SK-N-SH treated with all-trans-retinoic acid at 6 μM for 48 hours (cell line): ENCODE measurements around the gene CLK2.
"Not testable (repeated sequence)": the region's sequence is repeated elsewhere in the genome, so short reads cannot be mapped to it uniquely, and the experiment has no call there.

Experiments used
- ATAC-seq: fragments of 200-7000 bp; cut with Tn5 transposase; 3 replicates; pipeline ENCODE4 v1.9.1; 2020; ENCODE audit warnings: mild to moderate bottlenecking, moderate library complexity
- ARNTL ChIP-seq: fragments of 450-650 bp; formaldehyde crosslinking; IDR thresholded peaks from 2 replicates; pipeline ENCODE4 v1.5.0; 2020; ENCODE audit warnings: low read depth, mild to moderate bottlenecking, moderate library complexity, borderline replicate concordance
- BACH2 ChIP-seq: fragments of 250-450 bp; sonication (Bioruptor Pico); IDR thresholded peaks from 2 replicates; pipeline ENCODE4 v1.9.0; 2021; ENCODE audit warnings: mild to moderate bottlenecking, borderline replicate concordance
- CREB5 ChIP-seq: fragments of 250-450 bp; sonication (Bioruptor Pico); IDR thresholded peaks from 2 replicates; pipeline ENCODE4 v1.5.1; 2020; ENCODE audit warnings: low read depth, mild to moderate bottlenecking, moderate library complexity
- CSDC2 ChIP-seq: fragments of 250-450 bp; sonication (Bioruptor Pico); IDR thresholded peaks from 2 replicates; pipeline ENCODE4 v1.5.0; 2020; ENCODE audit warnings: mild to moderate bottlenecking, moderate library complexity
- CSRNP3 ChIP-seq: fragments of 250-450 bp; sonication (Bioruptor Pico); IDR thresholded peaks from 2 replicates; pipeline ENCODE4 v1.5.1; 2021; ENCODE audit warnings: mild to moderate bottlenecking, moderate library complexity
- ESRRG ChIP-seq: fragments of 250-450 bp; sonication (Bioruptor Pico); IDR thresholded peaks from 2 replicates; pipeline ENCODE4 v1.6.1; 2021; ENCODE audit warnings: mild to moderate bottlenecking
- GLIS3 ChIP-seq: fragments of 250-450 bp; sonication (Bioruptor Pico); IDR thresholded peaks from 2 replicates; pipeline ENCODE4 v1.5.0; 2020; ENCODE audit warnings: mild to moderate bottlenecking, moderate library complexity
- ISL1 ChIP-seq: fragments of 250-450 bp; sonication (Bioruptor Pico); IDR thresholded peaks from 2 replicates; pipeline ENCODE4 v2.1.2; 2022; ENCODE audit warnings: mild to moderate bottlenecking, moderate library complexity
- OSR1 ChIP-seq: fragments of 250-450 bp; sonication (Bioruptor Pico); IDR thresholded peaks from 2 replicates; pipeline ENCODE4 v1.8.0; 2022; ENCODE audit warnings: moderate library complexity, mild to moderate bottlenecking, inconsistent platforms
- PATZ1 ChIP-seq: fragments of 250-450 bp; sonication (Bioruptor Pico); IDR thresholded peaks from 2 replicates; pipeline ENCODE4 v1.8.0; 2020; ENCODE audit warnings: mild to moderate bottlenecking, moderate library complexity, borderline replicate concordance
- POU6F1 ChIP-seq: fragments of 250-450 bp; sonication (Bioruptor Pico); IDR thresholded peaks from 2 replicates; pipeline ENCODE4 v1.8.0; 2021; ENCODE audit warnings: low read depth, mild to moderate bottlenecking, moderate library complexity, borderline replicate concordance
- PPARA ChIP-seq: fragments of 250-450 bp; sonication (Bioruptor Pico); IDR thresholded peaks from 2 replicates; pipeline ENCODE4 v1.5.0; 2020; ENCODE audit warnings: mild to moderate bottlenecking, borderline replicate concordance
- RARB ChIP-seq: fragments of 250-450 bp; sonication (Bioruptor Pico); IDR thresholded peaks from 2 replicates; pipeline ENCODE4 v1.8.0; 2021; ENCODE audit warnings: mild to moderate bottlenecking, moderate library complexity
- SNAI2 ChIP-seq: fragments of 250-450 bp; sonication (Bioruptor Pico); IDR thresholded peaks from 2 replicates; pipeline ENCODE4 v1.5.0; 2020; ENCODE audit warnings: mild to moderate bottlenecking, moderate library complexity
- TCF4 ChIP-seq: fragments of 250-450 bp; sonication (Bioruptor Pico); IDR thresholded peaks from 2 replicates; pipeline ENCODE4 v1.8.0; 2021; ENCODE audit warnings: mild to moderate bottlenecking, moderate library complexity, borderline replicate concordance
- TOX ChIP-seq: fragments of 250-450 bp; sonication (Bioruptor Pico); IDR thresholded peaks from 2 replicates; pipeline ENCODE4 v1.8.0; 2021; ENCODE audit warnings: mild to moderate bottlenecking, moderate library complexity, borderline replicate concordance
- TSHZ2 ChIP-seq: fragments of 250-450 bp; sonication (Bioruptor Pico); IDR thresholded peaks from 2 replicates; pipeline ENCODE4 v1.5.0; 2020; ENCODE audit warnings: mild to moderate bottlenecking, moderate library complexity
- ZC3H10 ChIP-seq: fragments of 250-450 bp; sonication (Bioruptor Pico); IDR thresholded peaks from 2 replicates; pipeline ENCODE4 v1.5.1; 2021; ENCODE audit warnings: mild to moderate bottlenecking, moderate library complexity
- ZFP3 ChIP-seq: fragments of 250-450 bp; sonication (Bioruptor Pico); IDR thresholded peaks from 2 replicates; pipeline ENCODE4 v1.5.0; 2020; ENCODE audit warnings: mild to moderate bottlenecking, moderate library complexity
- ZNF565 ChIP-seq: fragments of 450-650 bp; formaldehyde crosslinking; conservative IDR thresholded peaks from 2 replicates; pipeline ENCODE4 v1.5.0; 2020; ENCODE audit warnings: low read depth, mild to moderate bottlenecking, moderate library complexity
- ZNF70 ChIP-seq: fragments of 450-650 bp; formaldehyde crosslinking; IDR thresholded peaks from 2 replicates; pipeline ENCODE4 v1.5.0; 2020; ENCODE audit warnings: mild to moderate bottlenecking, moderate library complexity
- ZNF8 ChIP-seq: fragments of 450-650 bp; formaldehyde crosslinking; IDR thresholded peaks from 2 replicates; pipeline ENCODE4 v1.5.0; 2020; ENCODE audit warnings: mild to moderate bottlenecking, moderate library complexity

The CLK2 gene

GRCh38 chr1:155226188-155226909 lies 47.0 kb downstream of the CLK2 start (continued):
- TF ChIP-seq CREB5 (CRISPR knock-in tag) (no peak), PATZ1 (CRISPR knock-in tag) (no peak), ZNF8 (CRISPR knock-in tag) (no peak), BACH2 (CRISPR knock-in tag) (no peak), ARNTL (no peak), ESRRG (CRISPR knock-in tag) (no peak), TOX (CRISPR knock-in tag) (no peak)

- ATAC-seq: not testable (repeated sequence)
These were observed 47.9 kb downstream of the CLK2 start for GRCh38 chr1:155225404-155225759.

GRCh38 chr1:155223047-155223446 lies 50.3 kb downstream of the CLK2 start:
- TF ChIP-seq ISL1 (CRISPR knock-in tag) (no peak), GLIS3 (no peak), ARNTL (no peak), ESRRG (CRISPR knock-in tag) (no peak), PPARA (no peak), ZNF565 (no peak), CSRNP3 (CRISPR knock-in tag) (no peak), SNAI2 (CRISPR knock-in tag) (no peak), TSHZ2 (no peak)
- no peak for ATAC-seq

- not testable (repeated sequence) for ATAC-seq
These were observed 52.9 kb downstream of the CLK2 start for GRCh38 chr1:155220211-155220965.

- peak; percentile 44 for ATAC-seq
- TF ChIP-seq TCF4 (no peak), ZC3H10 (CRISPR knock-in tag) (no peak), ARNTL (no peak), CREB5 (CRISPR knock-in tag) (no peak), POU6F1 (CRISPR knock-in tag) (no peak), RARB (CRISPR knock-in tag) (no peak), ZFP3 (CRISPR knock-in tag) (no peak), ISL1 (CRISPR knock-in tag) (no peak), CSDC2 (CRISPR knock-in tag) (no peak), OSR1 (CRISPR knock-in tag) (no peak), CSRNP3 (CRISPR knock-in tag) (no peak), ZNF70 (CRISPR knock-in tag) (no peak), PPARA (no peak), ZNF565 (no peak), BACH2 (CRISPR knock-in tag) (no peak), GLIS3 (no peak)
These were observed 53.7 kb downstream of the CLK2 start for GRCh38 chr1:155219592-155220031.
